Measurements from ENCODE around the gene GGT6.

Gene GGT6

GRCh38 chr17:4573115-4573514 lies 12.7 kb upstream of the GGT6 start:
- no peak overlapping the region for H3K9ac ChIP-seq (ENCODE audit: low read length)
- H3K79me2 ChIP-seq (ENCODE audit: low read length), result no peaks in the 10 kb centered on the region
- no peaks in the 10 kb centered on the region for H4K20me1 ChIP-seq (ENCODE audit: insufficient read depth, low read length)
- no peak overlapping the region for H3K4me3 ChIP-seq (ENCODE audit: low read length)
- H3K4me1 ChIP-seq (ENCODE audit: low read length), result peaks cover 13% of the 10 kb centered on the region
- no peaks in the 10 kb centered on the region for H3K27me3 ChIP-seq (ENCODE audit: low read depth, low read length)
- peak overlapping the region; percentile 35 for H3K4me2 ChIP-seq (ENCODE audit: low read length)
- peak overlapping the region; percentile 51; the same call in 1 of the 2 replicates for H2AFZ ChIP-seq (ENCODE audit: low read depth, low read length)
- TF ChIP-seq CTCF (IDR thresholded peaks at IDR 0.05; ENCODE audit: low read depth, low read length) (no peak), EZH2phosphoT487 (IDR thresholded peaks at IDR 0.05; ENCODE audit: low read depth) (no peak)
- H3K27ac ChIP-seq (ENCODE audit: low read length), result no peak overlapping the region
- H3K36me3 ChIP-seq (replicated peaks; ENCODE audit: low read depth, low read length), result no peaks in the 10 kb centered on the region
- no peaks in the 10 kb centered on the region for H3K9me3 ChIP-seq (ENCODE audit: insufficient read depth, low read length)

GRCh38 chr17:4572131-4572530 lies 11.8 kb upstream of the GGT6 start:
- Histone ChIP-seq H3K4me1 (ENCODE audit: low read length) (peaks cover 13% of the 10 kb centered on the region), H2AFZ (ENCODE audit: low read depth, low read length) (no peak overlapping the region), H3K4me2 (ENCODE audit: low read length) (no peak overlapping the region), H3K36me3 (replicated peaks; ENCODE audit: low read depth, low read length) (no peaks in the 10 kb centered on the region), H3K9me3 (ENCODE audit: insufficient read depth, low read length) (no peaks in the 10 kb centered on the region), H3K4me3 (ENCODE audit: low read length) (no peak overlapping the region), H3K27ac (ENCODE audit: low read length) (no peak overlapping the region), H3K27me3 (ENCODE audit: low read depth, low read length) (no peaks in the 10 kb centered on the region), H3K79me2 (ENCODE audit: low read length) (no peaks in the 10 kb centered on the region), H4K20me1 (ENCODE audit: insufficient read depth, low read length) (no peaks in the 10 kb centered on the region), H3K9ac (ENCODE audit: low read length) (no peak overlapping the region)
- TF ChIP-seq CTCF (IDR thresholded peaks at IDR 0.05; ENCODE audit: low read depth, low read length), result no peak
- no peak for TF ChIP-seq EZH2phosphoT487 (IDR thresholded peaks at IDR 0.05; ENCODE audit: low read depth)

GRCh38 chr17:4569591-4569990 lies 9.2 kb upstream of the GGT6 start:
- H3K9me3 ChIP-seq (ENCODE audit: insufficient read depth, low read length), result no peaks in the 10 kb centered on the region
- no peak for TF ChIP-seq CTCF (IDR thresholded peaks at IDR 0.05; ENCODE audit: low read depth, low read length)
- no peak for TF ChIP-seq EZH2phosphoT487 (IDR thresholded peaks at IDR 0.05; ENCODE audit: low read depth)
- H3K27me3 ChIP-seq (ENCODE audit: low read depth, low read length), result no peaks in the 10 kb centered on the region
- H3K9ac ChIP-seq (ENCODE audit: low read length), result no peak overlapping the region
- no peak overlapping the region for H3K4me2 ChIP-seq (ENCODE audit: low read length)
- H3K36me3 ChIP-seq (replicated peaks; ENCODE audit: low read depth, low read length), result no peaks in the 10 kb centered on the region
- no peaks in the 10 kb centered on the region for H4K20me1 ChIP-seq (ENCODE audit: insufficient read depth, low read length)
- H3K27ac ChIP-seq (ENCODE audit: low read length), result no peak overlapping the region
- no peak overlapping the region for H3K4me3 ChIP-seq (ENCODE audit: low read length)
- peaks cover 18% of the 10 kb centered on the region for H3K4me1 ChIP-seq (ENCODE audit: low read length)
- no peaks in the 10 kb centered on the region for H3K79me2 ChIP-seq (ENCODE audit: low read length)
- H2AFZ ChIP-seq (ENCODE audit: low read depth, low read length), result no peak overlapping the region

GRCh38 chr17:4566785-4567184 lies 6.4 kb upstream of the GGT6 start:
- Histone ChIP-seq H4K20me1 (ENCODE audit: insufficient read depth, low read length) (no peaks in the 10 kb centered on the region), H3K79me2 (ENCODE audit: low read length) (no peaks in the 10 kb centered on the region), H3K27ac (ENCODE audit: low read length) (no peak overlapping the region), H3K4me3 (ENCODE audit: low read length) (no peak overlapping the region), H3K9ac (ENCODE audit: low read length) (no peak overlapping the region), H3K9me3 (ENCODE audit: insufficient read depth, low read length) (no peaks in the 10 kb centered on the region), H3K27me3 (ENCODE audit: low read depth, low read length) (no peaks in the 10 kb centered on the region), H3K4me1 (ENCODE audit: low read length) (peaks cover 26% of the 10 kb centered on the region), H3K4me2 (ENCODE audit: low read length) (no peak overlapping the region), H2AFZ (ENCODE audit: low read depth, low read length) (no peak overlapping the region), H3K36me3 (replicated peaks; ENCODE audit: low read depth, low read length) (no peaks in the 10 kb centered on the region)
- TF ChIP-seq EZH2phosphoT487 (IDR thresholded peaks at IDR 0.05; ENCODE audit: low read depth) (no peak), CTCF (IDR thresholded peaks at IDR 0.05; ENCODE audit: low read depth, low read length) (peak; percentile 66)

All from OCI-LY3 (cell line).